H1 (cell line): ENCODE data around the gene TERB1. TPM values are rescaled to one million over a fixed set of nuclear protein-coding genes. Genes with fewer than 3 reads are reported as not detected.

Experiments used
- CTCF ChIA-PET: fragments of 300-600 bp; sonication (Branson Sonifier 250); formaldehyde crosslinking; loops from one replicate; lab custom pipeline; 2021; ENCODE audit not compliant: partially characterized antibody; lab: Charles Lee
- POLR2A ChIA-PET: fragments of 300-600 bp; sonication (Branson Sonifier 250); formaldehyde crosslinking; loops from one replicate; lab custom pipeline; 2021; ENCODE audit warnings: inconsistent platforms; ENCODE audit not compliant: partially characterized antibody; lab: Charles Lee
- DNase-seq, 2 experiments: peaks; one replicate each; pipeline versions ENCODE4 v3.0.0 to v3.0.0-alpha.2; 2010 to 2022; ENCODE audit warnings: low spot score in 2 of 2, low read depth in 1 of 2, mixed read lengths in 1 of 2
- FAIRE-seq: peaks from 2 replicates; lab custom pipeline; 2011; peaks lifted over from hg19 to GRCh38; lab: Jason Lieb, UNC
- H2AFZ ChIP-seq: 2 replicates; pipeline ENCODE4 v1.8.1; 2012; ENCODE audit warnings: low read length, inconsistent platforms
- H2AK5ac ChIP-seq: 2 replicates; pipeline ENCODE4 v1.6.1; 2013; ENCODE audit warnings: low read depth, low read length
- H2BK120ac ChIP-seq: replicated peaks from 2 replicates; pipeline ENCODE3; 2013; ENCODE audit warnings: low read depth, low read length, inconsistent platforms
- H2BK12ac ChIP-seq: 2 replicates; pipeline ENCODE4 v1.6.1; 2013; ENCODE audit warnings: low read depth, low read length
- H2BK15ac ChIP-seq: 2 replicates; pipeline ENCODE4 v1.6.1; 2013; ENCODE audit warnings: low read length
- H2BK20ac ChIP-seq: 2 replicates; pipeline ENCODE4 v1.6.1; 2013; ENCODE audit warnings: low read length
- H2BK5ac ChIP-seq: 2 replicates; pipeline ENCODE4 v1.6.1; 2013; ENCODE audit warnings: low read depth, low read length
- H3K14ac ChIP-seq: 2 replicates; pipeline ENCODE4 v1.6.1; 2013; ENCODE audit warnings: inconsistent platforms; ENCODE audit not compliant: insufficient read length
- H3K18ac ChIP-seq: 2 replicates; pipeline ENCODE4 v1.6.1; 2013; ENCODE audit warnings: low read length; ENCODE audit errors: extremely low read depth
- H3K23ac ChIP-seq: 2 replicates; pipeline ENCODE4 v1.6.1; 2013; ENCODE audit warnings: inconsistent platforms; ENCODE audit not compliant: insufficient read length
- H3K23me2 ChIP-seq: 2 replicates; pipeline ENCODE4 v1.6.1; 2013; ENCODE audit warnings: low read depth, low read length
- H3K27ac ChIP-seq: 2 replicates; pipeline ENCODE4 v1.6.1; 2011; ENCODE audit warnings: low read depth, low read length, inconsistent platforms
- H3K27me3 ChIP-seq, 4 experiments: replicated peaks in 1 of 4; 1 replicate in 1 of 4; 2 replicates in 3 of 4; pipeline versions ENCODE4 v1.6.1 to v1.8.1; 2011 to 2013; ENCODE audit warnings: low read length in 3 of 4, mild to moderate bottlenecking in 3 of 4, inconsistent platforms in 2 of 4, mixed read lengths in 2 of 4, moderate library complexity in 1 of 4; ENCODE audit not compliant: control insufficient read depth in 3 of 4, insufficient read depth in 3 of 4; ENCODE audit errors: extremely low read depth in 1 of 4
- H3K36me3 ChIP-seq, 4 experiments: 2 replicates each; pipeline versions ENCODE4 v1.6.1 to v1.8.1; 2011 to 2013; ENCODE audit warnings: mild to moderate bottlenecking in 4 of 4, low read length in 3 of 4, moderate library complexity in 2 of 4, control low read depth in 1 of 4, inconsistent platforms in 1 of 4; ENCODE audit not compliant: insufficient read depth in 4 of 4, control insufficient read depth in 2 of 4
- H3K4ac ChIP-seq: replicated peaks from 2 replicates; pipeline ENCODE3; 2013; ENCODE audit warnings: low read length, low read depth, mixed read lengths, inconsistent platforms; ENCODE audit not compliant: insufficient read length
- H3K4me1 ChIP-seq, 4 experiments: replicated peaks in 1 of 4; 1 replicate in 1 of 4; 2 replicates in 3 of 4; pipeline versions ENCODE4 v1.6.1 to v1.8.1; 2011 to 2013; ENCODE audit warnings: low read length in 3 of 4, inconsistent platforms in 2 of 4, mixed read lengths in 1 of 4; ENCODE audit not compliant: insufficient read depth in 4 of 4, control insufficient read depth in 3 of 4
- H3K4me2 ChIP-seq, 2 experiments: 2 replicates each; pipeline versions ENCODE4 v1.6.1 to v1.8.1; 2011 to 2013; ENCODE audit warnings: low read depth in 2 of 2, low read length in 2 of 2, control low read depth in 1 of 2, inconsistent platforms in 1 of 2, mild to moderate bottlenecking in 1 of 2; ENCODE audit not compliant: insufficient read depth in 1 of 2
- H3K4me3 ChIP-seq, 4 experiments: fragments of 200-600, 300-600 bp in 1 of 4; sonication (generic), shearing (Covaris generic), sonication (Bioruptor Twin) in 1 of 4; 2 replicates each; pipeline versions ENCODE4 v1.5.1 to v1.8.1; 2011 to 2016; ENCODE audit warnings: low read length in 4 of 4, low read depth in 3 of 4, control low read depth in 2 of 4, inconsistent platforms in 2 of 4, mild to moderate bottlenecking in 2 of 4, mixed read lengths in 1 of 4, moderate library complexity in 1 of 4; ENCODE audit not compliant: insufficient read depth in 2 of 4; ENCODE audit errors: extremely low read depth in 1 of 4
- H3K56ac ChIP-seq: replicated peaks from 2 replicates; pipeline ENCODE3; 2013; ENCODE audit warnings: low read depth, mild to moderate bottlenecking, mixed read lengths, low read length, inconsistent platforms; ENCODE audit not compliant: insufficient read length
- H3K79me1 ChIP-seq: 2 replicates; pipeline ENCODE4 v1.6.1; 2013; ENCODE audit warnings: low read depth, low read length, control low read depth
- H3K79me2 ChIP-seq, 2 experiments: 2 replicates each; pipeline versions ENCODE4 v1.6.1 to v1.8.1; 2012 to 2013; ENCODE audit warnings: low read length in 2 of 2, mild to moderate bottlenecking in 2 of 2, inconsistent platforms in 1 of 2; ENCODE audit not compliant: insufficient read depth in 2 of 2, control insufficient read depth in 1 of 2
- H3K9ac ChIP-seq, 4 experiments: replicated peaks in 1 of 4; 1 replicate in 1 of 4; 2 replicates in 3 of 4; pipeline versions ENCODE4 v1.6.1 to v1.8.1; 2011 to 2013; ENCODE audit warnings: low read depth in 3 of 4, low read length in 3 of 4, control low read depth in 2 of 4, mild to moderate bottlenecking in 2 of 4, moderate library complexity in 2 of 4, inconsistent platforms in 1 of 4; ENCODE audit errors: extremely low read depth in 1 of 4
- H3K9me3 ChIP-seq, 2 experiments: 2 replicates each; pipeline versions ENCODE4 v1.6.1 to v1.8.1; 2012 to 2013; ENCODE audit warnings: mild to moderate bottlenecking in 2 of 2, moderate library complexity in 2 of 2, control low read depth in 1 of 2, inconsistent platforms in 1 of 2, low read depth in 1 of 2, low read length in 1 of 2, mixed read lengths in 1 of 2; ENCODE audit not compliant: insufficient read depth in 2 of 2
- H4K20me1 ChIP-seq, 2 experiments: replicated peaks in 1 of 2; 2 replicates each; pipeline versions ENCODE3 to v1.8.1; 2011 to 2013; ENCODE audit warnings: inconsistent platforms in 2 of 2, low read length in 2 of 2, mild to moderate bottlenecking in 1 of 2; ENCODE audit not compliant: insufficient read depth in 2 of 2, control insufficient read depth in 1 of 2
- H4K5ac ChIP-seq: 2 replicates; pipeline ENCODE4 v1.6.1; 2013; ENCODE audit warnings: low read length, low read depth, mixed read lengths, inconsistent platforms; ENCODE audit not compliant: insufficient read length
- H4K8ac ChIP-seq: 2 replicates; pipeline ENCODE4 v1.8.0; 2013; ENCODE audit warnings: mild to moderate bottlenecking, moderate library complexity, low read length, inconsistent platforms; ENCODE audit not compliant: insufficient read depth; ENCODE audit errors: extremely low read depth
- H4K91ac ChIP-seq: replicated peaks from 2 replicates; pipeline ENCODE3; 2013; ENCODE audit warnings: low read length, mixed read lengths, inconsistent platforms; ENCODE audit not compliant: insufficient read length
- CHD2 ChIP-seq: IDR thresholded peaks from 2 replicates; pipeline ENCODE4 v1.6.1; 2012; ENCODE audit warnings: low read length, improper control_type of control experiment
- GABPA ChIP-seq: IDR thresholded peaks from 2 replicates; pipeline ENCODE4 v1.6.1; 2011; ENCODE audit warnings: mild to moderate bottlenecking, low read length, moderate library complexity, borderline replicate concordance; ENCODE audit not compliant: insufficient read depth
- GTF2F1 ChIP-seq: IDR thresholded peaks from 2 replicates; pipeline ENCODE4 v1.6.1; 2012; ENCODE audit warnings: low read depth, low read length, improper control_type of control experiment, borderline replicate concordance
- KDM5A ChIP-seq: fragments of 200-600 bp; IDR thresholded peaks from 2 replicates; pipeline ENCODE4 v1.7.1; 2012; ENCODE audit warnings: mild to moderate bottlenecking, low read length, inconsistent platforms, mixed read lengths
- SAP30 ChIP-seq: fragments of 300-600 bp; sonication (generic); IDR thresholded peaks from 2 replicates; pipeline ENCODE4 v1.7.1; 2012; ENCODE audit warnings: low read length, moderate library complexity, mild to moderate bottlenecking, inconsistent platforms; ENCODE audit not compliant: insufficient read depth, insufficient replicate concordance
- TBP ChIP-seq: IDR thresholded peaks from 2 replicates; pipeline ENCODE4 v1.6.1; 2011; ENCODE audit warnings: low read depth, low read length, improper control_type of control experiment
- YY1 ChIP-seq: IDR thresholded peaks from 2 replicates; pipeline ENCODE4 v1.6.1; 2011; ENCODE audit warnings: low read depth, mild to moderate bottlenecking, low read length
- WGBS, 2 experiments: shearing (Covaris generic) in 1 of 2; methylation state at CpG; one replicate each; pipeline versions ENCODE4 v1.1.6 to v1.1.7; 2013 to 2015; ENCODE audit warnings: low lambda C conversion rate in 2 of 2, mixed read lengths in 2 of 2, inconsistent platforms in 1 of 2, low coverage in 1 of 2, missing lambda C conversion rate in 1 of 2; ENCODE audit not compliant: insufficient replicate concordance in 2 of 2, insufficient coverage in 1 of 2, insufficient read length in 1 of 2; ENCODE audit errors: extremely low coverage in 1 of 2, missing lambda C conversion rate in 1 of 2; 5-methylcytosine and 5-hydroxymethylcytosine counted together
- polyA plus RNA-seq, 7 experiments: library from polyadenylated mRNA; depleted of rRNA in 3 of 7; stranded (reverse) in 5 of 7; unstranded in 2 of 7; fragments of >200 nt in 5 of 7; fragments of 200-250 nt in 2 of 7; gene quantifications; 1 replicate in 5 of 7; 2 replicates in 1 of 7; 4 replicates in 1 of 7; pipeline versions ENCODE4 v1.2.1 to v1.2.3, GENCODE V29; 2011 to 2013; ENCODE audit warnings: missing spikeins in 2 of 7, mixed read lengths in 2 of 7
- total RNA-seq: library from RNA; stranded (reverse); fragmentation: NEBNext Ultra II Directional; extraction: Animal tissue kit (Norgen Biotek cat#: 25700); gene quantifications from 2 replicates; pipeline ENCODE4 v1.2.1, GENCODE V29; 2021

The TERB1 gene
- total and polyA plus RNA-seq, 2 of the 8 experiments (the other 6 are each of a cell fraction or from before 2014, with no cell fraction given): not detected

GRCh38 chr16:66751303-66751991 lies 49.9 kb downstream of the TERB1 start, which contains the start of gene DYNC1LI2:
TSS of gene DYNC1LI2 (minus strand) at chr16:66751609. CDS start at chr16:66751591, 18 bp downstream.
- peaks cover 8% of the 10 kb centered on the region for H3K23me2 ChIP-seq
- peak in 1 of 2 experiments; percentile 92 for DNase-seq
- H4K20me1 ChIP-seq: peaks cover 15 to 17% of the 10 kb centered on the region in 2 experiments
- H2AFZ ChIP-seq: peak within 1 kb of the TSS; percentile 96
- peaks cover 3 to 9% (median 6%) of the 10 kb centered on the region in 4 experiments; a peak in 6 of 7 replicates for H3K4me1 ChIP-seq
- ChIA-PET CTCF (interaction anchor here (0.6 to 2.2 kb wide), 22 partner anchors 9 to 168 kb away, joined by 3 to 15 read pairs (median 4); no protein-coding TSS in a partner anchor), POLR2A (interaction anchor here (0.7 to 4.8 kb wide), 28 partner anchors 9 to 148 kb away, joined by 3 to 52 read pairs (median 3); partner anchors contain the start of genes NAE1, PDP2 and TERB1)
- peaks cover 13 to 34% (median 22%) of the 10 kb centered on the region in 4 experiments for H3K36me3 ChIP-seq
- H3K56ac ChIP-seq: peak within 1 kb of the TSS; percentile 56
- peaks cover 0 to 2% (median 0%) of the 10 kb centered on the region in 4 experiments; a peak in 1 of 7 replicates for H3K27me3 ChIP-seq
- no peaks in the 10 kb centered on the region; a peak in 1 of 4 replicates for H3K9me3 ChIP-seq
- FAIRE-seq: no peak
- peak within 1 kb of the TSS; percentile 98 for H3K4me2 ChIP-seq
- H2BK15ac ChIP-seq: 0 out of 2 replicates have a peak within 1 kb of the TSS, but pooled peaks have one; percentile 9
- H4K5ac ChIP-seq: peak within 1 kb of the TSS; percentile 100
- H3K27ac ChIP-seq: peak within 1 kb of the TSS; percentile 99
- H3K18ac ChIP-seq: peak within 1 kb of the TSS; percentile 95
- peak within 1 kb of the TSS; percentile 98 for H2BK5ac ChIP-seq
- H3K9ac ChIP-seq: peak within 1 kb of the TSS; percentile 97 to 99 (median 98)
- H2BK120ac ChIP-seq: peak within 1 kb of the TSS; percentile 7
- no peak within 1 kb of the TSS for H2BK20ac ChIP-seq
- no peak within 1 kb of the TSS for H3K14ac ChIP-seq
- peak within 1 kb of the TSS; percentile 100; the same call in 1 of the 2 replicates for H4K8ac ChIP-seq
- 2% methylated on average over 25 of the region's 90 CpGs; no CpG with 5 or more reads in 1 of the 2 experiments for WGBS, 2 experiments
- peaks cover 7% of the 10 kb centered on the region for H3K79me1 ChIP-seq
- peak within 1 kb of the TSS; percentile 56 for H2AK5ac ChIP-seq
- 0 out of 2 replicates have a peak within 1 kb of the TSS, but pooled peaks have one; percentile 6 for H2BK12ac ChIP-seq
- H3K4ac ChIP-seq: no peak within 1 kb of the TSS
- H4K91ac ChIP-seq: peak within 1 kb of the TSS; percentile 98
- H3K4me3 ChIP-seq: peak within 1 kb of the TSS; percentile 74 to 98 (median 95)
- no peak within 1 kb of the TSS for H3K23ac ChIP-seq
- peaks cover 17 to 48% of the 10 kb centered on the region in 2 experiments for H3K79me2 ChIP-seq
- TF ChIP-seq YY1 (peak; percentile 95), SAP30 (no peak), CHD2 (no peak), GTF2F1 (no peak), KDM5A (peak; percentile 55; the same call in 1 of the 2 replicates), TBP (peak; percentile 44; the same call in 1 of the 2 replicates), GABPA (no peak)
